K562 (cell line): ENCODE results near the gene GLIPR1L1. TPM values are rescaled to one million over a fixed set of nuclear protein-coding genes. Genes with fewer than 3 reads are reported as not detected.

Experiments used
- BHLHE40 ChIP-seq: IDR thresholded peaks from 2 replicates; pipeline ENCODE4 v1.6.1; 2011; ENCODE audit warnings: low read length, improper control_type of control experiment
- CREB3 ChIP-seq: fragments of 450-650 bp; conservative IDR thresholded peaks from 2 replicates; pipeline ENCODE4 v1.6.1; 2016; ENCODE audit warnings: missing genetic modification characterization, low read depth, mild to moderate bottlenecking, missing compliant biosample characterization, moderate library complexity
- CSDE1 ChIP-seq, 2 experiments: fragments of 450-650 bp; IDR thresholded peaks; 2 replicates each; pipeline ENCODE4 v1.6.1; 2016; ENCODE audit warnings: mild to moderate bottlenecking in 1 of 2
- FUS ChIP-seq: fragments of 200-400 bp; formaldehyde crosslinking; optimal IDR thresholded peaks from 2 replicates; pipeline ENCODE3; 2017; ENCODE audit warnings: low read depth, low read length
- HINFP ChIP-seq: fragments of 450-650 bp; conservative IDR thresholded peaks from 2 replicates; pipeline ENCODE4 v1.6.1; 2016; ENCODE audit warnings: missing genetic modification characterization, low read depth, mild to moderate bottlenecking, control low read depth, missing compliant biosample characterization
- MGA ChIP-seq: fragments of 450-650 bp; IDR thresholded peaks from 2 replicates; pipeline ENCODE4 v1.6.1; 2016; ENCODE audit warnings: mild to moderate bottlenecking, moderate library complexity
- RUNX1 ChIP-seq: sonication (generic); IDR thresholded peaks from 2 replicates; pipeline ENCODE4 v1.6.1; 2016; ENCODE audit warnings: antibody characterized with exemption, low read depth
- THRA ChIP-seq: fragments of 450-650 bp; IDR thresholded peaks from 2 replicates; pipeline ENCODE4 v1.6.1; 2017; ENCODE audit warnings: mild to moderate bottlenecking, moderate library complexity
- XRCC5 ChIP-seq: fragments of 200-400 bp; formaldehyde crosslinking; IDR thresholded peaks from 2 replicates; pipeline ENCODE4 v1.6.1; 2017; ENCODE audit warnings: low read depth, mild to moderate bottlenecking, low read length
- ZFX ChIP-seq: sonication (generic); formaldehyde crosslinking; IDR thresholded peaks from 2 replicates; pipeline ENCODE4 v1.8.0; 2022; ENCODE audit warnings: mild to moderate bottlenecking, missing genetic modification reagents, moderate library complexity
- polyA plus RNA-seq, 8 experiments: library from polyadenylated mRNA; depleted of rRNA in 4 of 8; stranded (reverse) in 5 of 8; unstranded in 3 of 8; fragments of >200 nt; fragmentation: Nextera tagmentation in 2 of 8; fragmentation: Illumina TruSeq in 1 of 8; extraction: Ambion mirVana in 2 of 8; extraction: Trizol in 1 of 8; gene quantifications; 2 replicates each; pipeline versions ENCODE4 v1.2.1 to v1.2.3, GENCODE V29; 2011 to 2014; ENCODE audit warnings: inconsistent platforms in 1 of 8, missing spikeins in 1 of 8
- total RNA-seq, 7 experiments: library from RNA; depleted of rRNA in 6 of 7; stranded (reverse); fragments of >200 nt in 6 of 7; fragmentation: Illumina TruSeq in 2 of 7; extraction: Trizol in 2 of 7; gene quantifications; 2 replicates each; pipeline versions ENCODE4 v1.2.1 to v1.2.3, GENCODE V29; 2011 to 2021; ENCODE audit warnings: low replicate concordance in 1 of 7

Gene GLIPR1L1
- total and polyA plus RNA-seq, 9 of the 15 experiments (the other 6 are each of a cell fraction or from before 2014, with no cell fraction given) = not detected

GRCh38 chr12:75390899-75391538, 56.5 kb downstream of the GLIPR1L1 start, which contains the start of gene GLIPR1L2 (continued):
- peak; percentile 8; the same call in 1 of the 2 replicates for TF ChIP-seq MGA
- no peak for TF ChIP-seq HINFP (tag)
- no peak for TF ChIP-seq CREB3 (tag)
- no peak for TF ChIP-seq CSDE1 (IDR thresholded peaks at IDR 0.05)
- TF ChIP-seq XRCC5 = no peak
- no peak for TF ChIP-seq BHLHE40
- no peak for TF ChIP-seq RUNX1
- TF ChIP-seq THRA = no peak
- no peak for TF ChIP-seq FUS
- peak; percentile 61 for TF ChIP-seq ZFX (CRISPR knock-in tag)
